Measurements from ENCODE around the gene CAPZB. TPM values are rescaled to one million over a fixed set of nuclear protein-coding genes. Genes with fewer than 3 reads are reported as not detected.

The CAPZB gene
- total and polyA plus RNA-seq, 2 of the 4 experiments (the other 2 are of a cell fraction): 216 to 304 TPM

GRCh38 chr1:19315378-19316198 lies 169.8 kb downstream of the CAPZB start:
- WGBS, 2 experiments (ENCODE audit: extremely low coverage in 2 of 2, insufficient read length in 1 of 2): 89% methylated on average over 5 of the region's 17 CpGs; no CpG with 5 or more reads in 1 of the 2 experiments
- Histone ChIP-seq H3K36me3 (ENCODE audit: control insufficient read depth, insufficient read depth, low read length) (peaks cover 15% of the 10 kb centered on the region), H3K14ac (replicated peaks; ENCODE audit: low read depth, low read length) (peak overlapping the region; percentile 84), H3K9me1 (ENCODE audit: insufficient read depth, low read length) (peaks cover 39% of the 10 kb centered on the region), H3K4me3 (ENCODE audit: insufficient read depth, low read depth, low read length) (no peak overlapping the region), H2AK5ac (ENCODE audit: low read depth, low read length) (peak overlapping the region; percentile 70), H4K20me1 (ENCODE audit: insufficient read depth, low read length) (peaks cover 22% of the 10 kb centered on the region), H3K27ac (ENCODE audit: insufficient read depth, low read length) (peak overlapping the region; percentile 45), H2AFZ (replicated peaks; ENCODE audit: low read length, poor library complexity) (peak overlapping the region; percentile 81), H3K4me2 (ENCODE audit: low read depth, low read length) (peak overlapping the region; percentile 39), H3K4me1 (ENCODE audit: control insufficient read depth, insufficient read depth, low read length) (peaks cover 23% of the 10 kb centered on the region), H3K27me3 (ENCODE audit: control insufficient read depth, insufficient read depth, low read length) (no peaks in the 10 kb centered on the region), H2BK5ac (ENCODE audit: low read depth, low read length, poor library complexity, severe bottlenecking) (peak overlapping the region; percentile 82), H4K8ac (ENCODE audit: low read depth in 2 of 2, low read length in 2 of 2) (peak overlapping the region in 1 of 2 experiments; percentile 90; a peak in 2 of 4 replicates), H4K5ac (ENCODE audit: low read depth, low read length) (peak overlapping the region; percentile 45; the same call in 1 of the 2 replicates), H3K23ac (ENCODE audit: low read depth, low read length) (peak overlapping the region; percentile 76; the same call in 1 of the 2 replicates), H4K91ac (ENCODE audit: insufficient read depth, low read depth, low read length) (peak overlapping the region; percentile 29; the same call in 1 of the 2 replicates), H2AK9ac (replicated peaks; ENCODE audit: low read depth, low read length, poor library complexity) (peak overlapping the region; percentile 77), H3K79me1 (ENCODE audit: low read depth in 1 of 2, low read length in 2 of 2) (peaks cover 33 to 81% of the 10 kb centered on the region in 2 experiments), H3K4ac (ENCODE audit: low read depth, low read length) (peak overlapping the region; percentile 83), H3K18ac (ENCODE audit: low read depth, low read length) (no peak overlapping the region; the same call in 1 of the 2 replicates), H2BK120ac (ENCODE audit: low read depth, low read length) (peak overlapping the region; percentile 45; the same call in 1 of the 2 replicates), H2BK20ac (ENCODE audit: low read depth, low read length) (peak overlapping the region; percentile 52; the same call in 1 of the 2 replicates), H3K9ac (ENCODE audit: low read depth, low read length) (no peak overlapping the region; the same call in 1 of the 2 replicates), H3K56ac (ENCODE audit: extremely low read depth, insufficient read depth, low read length) (0 out of 2 replicates have a peak overlapping the region, but pooled peaks have one; percentile 38), H3K9me3 (ENCODE audit: control insufficient read depth, insufficient read depth, low read length) (no peaks in the 10 kb centered on the region), H2BK15ac (ENCODE audit: low read depth, low read length) (peak overlapping the region; percentile 26; the same call in 1 of the 3 replicates)
- TF ChIP-seq FOS (IDR thresholded peaks at IDR 0.05; ENCODE audit: low read depth, low read length) (0 out of 2 replicates have a peak, but pooled peaks have one; percentile 16), NFE2L2 (IDR thresholded peaks at IDR 0.05; ENCODE audit: low read depth, low read length) (0 out of 2 replicates have a peak, but pooled peaks have one; percentile 34), BHLHE40 (IDR thresholded peaks at IDR 0.05; ENCODE audit: low read depth, low read length) (no peak)
- BruUV-seq (replicated peaks): no TSS peak
- in situ Hi-C loops (cut with MboI; ENCODE audit: low sequenced_read_pairs): no loop called here
- intact Hi-C loops (cut with micrococcal nuclease): no loop called here
- no peak for ATAC-seq (ENCODE audit: low read depth)
- peak; percentile 70 for DNase-seq
- ChIA-PET POLR2A (ENCODE audit: unreplicated experiment) (no interaction called here), CTCF (no interaction called here)
- dilution Hi-C loops (cut with HindIII; ENCODE audit: low sequenced_read_pairs, unreplicated experiment): no loop called here
